ENCODE data around the gene HTR3C.

The HTR3C gene

DNA sequence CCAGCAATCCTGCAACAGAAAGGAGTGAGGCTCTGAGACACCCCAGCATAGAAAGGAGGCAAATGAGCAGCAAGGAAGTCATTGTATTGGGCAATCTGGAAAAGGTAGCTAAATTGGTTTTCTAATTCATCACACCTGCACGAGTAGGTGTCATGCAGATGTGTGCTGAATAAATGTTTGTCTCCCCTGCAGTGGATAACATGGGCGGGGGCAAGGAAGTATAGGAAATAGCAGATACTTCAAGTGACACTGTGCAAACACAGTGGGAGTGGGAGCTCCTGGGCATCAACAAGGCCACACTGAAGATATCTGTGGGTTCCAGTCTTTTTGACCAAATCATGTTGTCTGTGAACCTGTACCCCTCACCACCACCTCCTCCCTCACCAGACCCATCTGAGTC lies 29.6 kb downstream of the HTR3C start:
- DNase-seq = no peak

DNA sequence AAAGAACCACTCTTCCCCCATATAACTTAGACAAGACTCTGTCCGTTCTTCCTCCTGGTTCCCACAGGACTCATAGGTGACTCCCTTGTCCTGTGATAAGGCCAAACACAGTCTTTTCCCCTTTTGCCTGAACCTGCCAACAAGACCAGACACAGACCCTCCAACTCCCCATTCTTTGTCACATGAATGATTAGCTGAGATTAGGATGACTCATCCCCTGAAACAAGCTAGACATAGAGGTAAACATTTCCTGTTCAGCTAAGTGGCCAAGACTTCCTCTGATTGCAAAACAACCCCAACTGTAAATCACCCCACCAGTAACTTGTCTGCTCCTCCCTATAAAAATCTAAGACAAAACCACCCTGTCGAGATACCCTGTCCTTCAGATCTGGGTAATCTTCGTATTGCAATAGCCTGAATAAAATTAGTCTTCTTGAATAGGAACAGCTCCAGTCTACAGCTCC lies 32.6 kb downstream of the HTR3C start:
- DNase-seq = no peak

DNA sequence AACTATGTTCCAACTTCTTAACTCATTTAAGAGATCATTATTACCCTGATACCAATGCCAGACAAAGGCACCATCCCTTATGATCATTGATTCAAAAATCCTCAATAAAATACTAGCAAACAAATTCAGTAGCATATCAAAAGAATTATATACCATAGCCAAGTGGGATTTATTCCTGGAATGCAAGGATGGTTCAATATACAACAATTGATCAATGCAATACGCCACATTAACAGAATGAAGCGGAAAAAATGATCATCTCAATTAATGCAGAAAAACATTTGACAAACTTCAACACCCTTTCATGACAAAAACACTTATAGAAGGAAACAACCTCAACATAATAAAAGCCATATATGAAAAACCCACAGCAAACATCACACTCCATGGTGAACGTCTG lies 39.4 kb downstream of the HTR3C start:
- DNase-seq = no peak

DNA sequence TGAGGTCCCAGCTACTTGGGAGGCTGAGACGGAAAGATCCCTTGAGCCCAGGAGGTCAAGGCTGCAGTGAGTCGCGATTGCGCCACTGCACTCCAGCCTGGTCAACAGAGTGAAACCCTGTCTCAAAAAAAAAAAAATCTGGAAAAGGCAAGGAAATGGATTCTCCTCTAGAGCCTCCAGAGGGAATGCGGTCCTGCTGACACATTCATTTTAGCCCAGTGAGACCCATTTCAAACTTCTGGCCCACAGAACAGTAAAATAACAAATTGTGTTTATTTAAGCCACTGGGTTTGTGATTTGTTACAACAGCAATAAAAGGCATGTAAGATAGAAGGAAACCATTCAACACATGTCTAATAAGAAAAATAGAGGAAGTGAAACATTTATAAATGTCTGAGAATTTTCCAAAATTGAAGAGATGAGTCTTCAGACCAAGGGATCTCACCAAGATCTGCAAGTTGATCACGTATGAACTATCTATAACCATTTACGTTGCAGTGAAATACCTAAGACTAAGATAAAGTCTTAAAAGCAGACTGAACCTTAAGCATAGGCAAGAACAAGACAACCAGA lies 44.0 kb downstream of the HTR3C start, which contains the start of gene HTR3E:
HTR3E (plus strand) TSS at position 254 of the 573 bp plus-strand sequence. CDS start 466 bp downstream, outside the sequence.
- no peak for DNase-seq

GRCh38 chr3:184097556-184097955 lies 44.7 kb downstream of the HTR3C start:
- no peak for DNase-seq

GRCh38 chr3:184099806-184100686 lies 47.2 kb downstream of the HTR3C start:
- DNase-seq = no peak
